Left lung (tissue), 10 donors: ENCODE data around the gene GDF3. TPM values are rescaled to one million over a fixed set of nuclear protein-coding genes. Genes with fewer than 3 reads are reported as not detected.
"Not testable (repeated sequence)": the region's sequence is repeated elsewhere in the genome, so short reads cannot be mapped to it uniquely, and the experiment has no call there.

Experiments
- ATAC-seq: fragments of 200-7000 bp; cut with Tn5 transposase; one replicate; pipeline ENCODE4 v1.9.1; 2020; ENCODE audit warnings: moderate library complexity
- DNase-seq, 4 donors: peaks; one replicate each; pipeline ENCODE4 v3.0.0-alpha.2; 2013 to 2020
- H3K27ac ChIP-seq, 2 donors: fragments of 200-600 bp; sonication (generic) in 1 of 2; one replicate each; pipeline versions ENCODE4 v1.5.0 to v1.8.0; 2020 to 2021
- H3K27me3 ChIP-seq, 2 donors: fragments of 200-600 bp; sonication (generic) in 1 of 2; one replicate each; pipeline versions ENCODE4 v1.5.0 to v1.8.0; 2020 to 2021
- H3K36me3 ChIP-seq, 2 donors: fragments of 200-600 bp; sonication (generic) in 1 of 2; one replicate each; pipeline versions ENCODE4 v1.5.0 to v1.8.0; 2020 to 2021
- H3K4me1 ChIP-seq, 2 donors: fragments of 200-600 bp; one replicate each; pipeline ENCODE4 v1.8.0; 2021
- H3K4me3 ChIP-seq, 2 donors: fragments of 200-600 bp; sonication (generic) in 1 of 2; one replicate each; pipeline versions ENCODE4 v1.5.0 to v1.8.0; 2020 to 2021; ENCODE audit warnings: mild to moderate bottlenecking in 1 of 2
- H3K9me3 ChIP-seq, 2 donors: fragments of 200-600 bp; sonication (generic) in 1 of 2; one replicate each; pipeline versions ENCODE4 v1.5.0 to v1.8.0; 2020 to 2021
- intact Hi-C, 2 donors: fragments of 100-400 bp; cut with DNase I; formaldehyde crosslinking; loops; one replicate each; pipeline versions ENCODE4 v1.11.2 to v1.14.2; 2022
- polyA plus RNA-seq, 6 donors: library from polyadenylated mRNA; unstranded; fragments of 120-200 nt; gene quantifications; one replicate each; pipeline ENCODE4 v1.2.1, GENCODE V29; 2013; ENCODE audit not compliant: insufficient read length in 6 of 6
- total RNA-seq, 2 donors: library from RNA; stranded (reverse); fragmentation: NEBNext Ultra II Directional; extraction: Animal tissue kit (Norgen Biotek cat#: 25700); gene quantifications; one replicate each; pipeline ENCODE4 v1.2.1, GENCODE V29; 2021
- TF ChIP-seq, protein P1 (sequence below), 2 donors: fragments of 200-600 bp; sonication (generic) in 1 of 2; IDR thresholded peaks; one replicate each; pipeline versions ENCODE4 v1.5.0 to v1.8.0; 2021; ENCODE audit warnings: antibody characterized with exemption in 2 of 2
- donor health status: DM: no; HTN: yes; CAD: no.
- donor health status: DM: no; HTN: no; CAD: no.

Gene GDF3
- total and polyA plus RNA-seq, 8 donors: 0.52 TPM; not detected in 7

DNA sequence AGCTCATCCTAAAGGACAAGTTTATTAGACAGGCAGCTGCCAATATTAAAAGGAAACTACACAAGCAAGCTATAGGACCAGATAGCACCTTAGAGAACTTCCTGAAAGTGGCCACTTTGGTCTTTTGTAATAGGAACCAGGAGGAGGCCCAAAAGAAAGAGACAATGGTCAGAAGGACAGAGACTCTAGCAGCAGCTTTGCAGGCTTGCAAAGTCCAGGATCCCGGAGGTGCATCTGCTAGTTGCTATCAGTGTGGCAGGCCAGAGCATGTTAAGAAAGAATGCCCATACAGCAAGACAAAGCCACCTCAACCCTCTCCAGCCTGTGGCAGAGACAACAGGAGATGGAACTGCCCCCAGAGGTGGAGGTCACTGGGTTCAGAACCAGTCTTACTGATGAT lies 53.3 kb downstream of the GDF3 start:
- H3K9me3 ChIP-seq: no peaks in the 10 kb centered on the region
- H3K27me3 ChIP-seq: peaks cover 3 to 31% of the 10 kb centered on the region in 2 donors
- no peak for DNase-seq
- intact Hi-C loops: no loop called here
- no peaks in the 10 kb centered on the region for H3K36me3 ChIP-seq
- H3K4me1 ChIP-seq: peaks cover 0 to 16% of the 10 kb centered on the region in 2 donors
- no peak overlapping the region for H3K4me3 ChIP-seq
- TF ChIP-seq, protein P1, sequence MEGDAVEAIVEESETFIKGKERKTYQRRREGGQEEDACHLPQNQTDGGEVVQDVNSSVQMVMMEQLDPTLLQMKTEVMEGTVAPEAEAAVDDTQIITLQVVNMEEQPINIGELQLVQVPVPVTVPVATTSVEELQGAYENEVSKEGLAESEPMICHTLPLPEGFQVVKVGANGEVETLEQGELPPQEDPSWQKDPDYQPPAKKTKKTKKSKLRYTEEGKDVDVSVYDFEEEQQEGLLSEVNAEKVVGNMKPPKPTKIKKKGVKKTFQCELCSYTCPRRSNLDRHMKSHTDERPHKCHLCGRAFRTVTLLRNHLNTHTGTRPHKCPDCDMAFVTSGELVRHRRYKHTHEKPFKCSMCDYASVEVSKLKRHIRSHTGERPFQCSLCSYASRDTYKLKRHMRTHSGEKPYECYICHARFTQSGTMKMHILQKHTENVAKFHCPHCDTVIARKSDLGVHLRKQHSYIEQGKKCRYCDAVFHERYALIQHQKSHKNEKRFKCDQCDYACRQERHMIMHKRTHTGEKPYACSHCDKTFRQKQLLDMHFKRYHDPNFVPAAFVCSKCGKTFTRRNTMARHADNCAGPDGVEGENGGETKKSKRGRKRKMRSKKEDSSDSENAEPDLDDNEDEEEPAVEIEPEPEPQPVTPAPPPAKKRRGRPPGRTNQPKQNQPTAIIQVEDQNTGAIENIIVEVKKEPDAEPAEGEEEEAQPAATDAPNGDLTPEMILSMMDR (IDR thresholded peaks at IDR 0.05): no peak
- H3K27ac ChIP-seq: no peak overlapping the region
- ATAC-seq: no peak

DNA sequence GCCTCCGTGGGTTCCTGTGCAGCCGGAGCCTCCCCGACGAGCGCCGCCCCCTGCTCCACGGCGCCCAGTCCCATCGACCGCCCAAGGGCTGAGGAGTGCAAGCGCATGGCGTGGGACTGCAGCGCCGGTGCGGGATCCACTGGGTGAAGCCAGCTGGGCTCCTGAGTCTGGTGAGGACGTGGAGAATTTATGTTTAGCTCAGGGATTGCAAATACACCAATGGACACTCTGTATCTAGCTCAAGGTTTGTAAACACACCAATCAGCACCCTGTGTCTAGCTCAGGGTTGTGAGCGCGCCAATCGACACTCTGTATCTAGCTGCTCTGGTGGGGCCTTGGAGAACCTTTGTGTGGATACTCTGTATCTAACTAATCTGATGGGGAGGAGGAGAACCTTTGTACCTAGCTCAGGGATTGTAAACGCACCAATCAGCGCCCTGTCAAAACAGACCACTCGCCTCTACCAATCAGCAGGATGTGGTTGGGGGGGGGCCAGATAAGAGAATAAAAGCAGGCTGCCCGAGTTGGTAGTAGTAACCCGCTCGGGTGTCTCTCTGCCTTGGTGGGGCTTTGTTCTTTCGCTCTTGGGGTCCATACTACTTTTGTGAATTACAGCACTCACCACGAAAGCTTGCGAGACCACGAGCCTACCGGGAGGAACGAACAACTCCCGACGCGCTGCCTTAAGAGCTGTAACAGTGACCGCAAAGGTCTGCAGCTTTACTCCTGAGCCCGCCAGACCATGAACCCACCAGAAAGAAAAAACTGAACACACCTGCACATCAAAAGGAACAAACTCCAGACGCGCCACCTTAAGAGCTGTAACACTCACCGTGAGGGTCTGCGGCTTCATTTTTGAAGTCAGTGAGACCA lies 55.2 kb downstream of the GDF3 start:
- ATAC-seq, H3K36me3 ChIP-seq, intact Hi-C loops, H3K9me3 ChIP-seq, H3K27ac ChIP-seq, DNase-seq: not testable (repeated sequence)
- H3K4me1 ChIP-seq: peaks cover 0 to 16% of the 10 kb centered on the region in 2 donors
- H3K4me3 ChIP-seq: peak overlapping the region; percentile 9 to 24
- H3K27me3 ChIP-seq: peaks cover 4 to 31% of the 10 kb centered on the region in 2 donors

Other genes with a start within 250 kb of the GDF3 start
- gene CD163, start 192.0 kb downstream of the GDF3 start, total RNA-seq: 1,000 to 10,000 TPM in 1 of 2 donors, 100 to 1,000 TPM in 1; 235 to 1,041 TPM
- gene CD163, start 192.0 kb downstream of the GDF3 start, polyA plus RNA-seq: 10 to 100 TPM; 14.1 to 22.7 (median 15.9) TPM
- gene APOBEC1, start 29.9 kb downstream of the GDF3 start, total RNA-seq: not detected
- gene APOBEC1, start 29.9 kb downstream of the GDF3 start, polyA plus RNA-seq: not detected
- gene DPPA3, start 15.7 kb upstream of the GDF3 start, total RNA-seq: not detected
- gene DPPA3, start 15.7 kb upstream of the GDF3 start, polyA plus RNA-seq: not detected
- gene CLEC4C, start 51.6 kb upstream of the GDF3 start, total RNA-seq: not detected
- gene CLEC4C, start 51.6 kb upstream of the GDF3 start, polyA plus RNA-seq: under 1 TPM in 5 of 6 donors, not detected in 1; 0.15 to 0.37 (median 0.20) TPM
- not detected for gene NANOGNB, start 69.4 kb upstream of the GDF3 start, total RNA-seq
- gene NANOGNB, start 69.4 kb upstream of the GDF3 start, polyA plus RNA-seq: not detected
- gene NANOG, start 93.6 kb upstream of the GDF3 start, total RNA-seq: under 1 TPM; 0.06 to 0.21 TPM
- gene NANOG, start 93.6 kb upstream of the GDF3 start, polyA plus RNA-seq: under 1 TPM; 0.10 to 0.39 (median 0.23) TPM
- gene SLC2A14, start 177.1 kb upstream of the GDF3 start, total RNA-seq: 1 to 10 TPM in 1 of 2 donors, under 1 TPM in 1; 0.10 to 2.5 TPM
- gene SLC2A14, start 177.1 kb upstream of the GDF3 start, polyA plus RNA-seq: under 1 TPM; 0.37 to 0.94 (median 0.73) TPM
- gene SLC2A3, start 240.4 kb upstream of the GDF3 start, total RNA-seq: 100 to 1,000 TPM in 1 of 2 donors, 10 to 100 TPM in 1; 83.2 to 149 TPM
- 10 to 100 TPM; 30.9 to 60.9 (median 34.6) TPM for gene SLC2A3, start 240.4 kb upstream of the GDF3 start, polyA plus RNA-seq